K562 (cell line): ENCODE data around the gene SKIC3. TPM values are rescaled to one million over a fixed set of nuclear protein-coding genes. Genes with fewer than 3 reads are reported as not detected.
A peak's percentile ranks its signal among the peaks of the same experiment; 100 is the strongest.

Source experiments
- ATF3 ChIP-seq, 2 experiments: fragments of 450-650 bp in 1 of 2; sonication (generic) in 1 of 2; formaldehyde crosslinking in 1 of 2; IDR thresholded peaks in 1 of 2; conservative IDR thresholded peaks in 1 of 2; 2 replicates each; pipeline versions ENCODE4 v1.6.1 to v1.8.1; 2016 to 2023; ENCODE audit warnings: mild to moderate bottlenecking in 2 of 2, moderate library complexity in 2 of 2, inconsistent platforms in 1 of 2, missing genetic modification reagents in 1 of 2
- ATF4 ChIP-seq: fragments of 450-650 bp; formaldehyde crosslinking; IDR thresholded peaks from 2 replicates; pipeline ENCODE4 v1.4.0; 2022; ENCODE audit warnings: mild to moderate bottlenecking, moderate library complexity
- ATF7 ChIP-seq: fragments of 450-650 bp; IDR thresholded peaks from 2 replicates; pipeline ENCODE4 v1.7.1; 2014; ENCODE audit warnings: mild to moderate bottlenecking, moderate library complexity
- BRF1 ChIP-seq: IDR thresholded peaks from 3 replicates; pipeline ENCODE4 v1.6.1; 2011; ENCODE audit warnings: borderline replicate concordance, mild to moderate bottlenecking; ENCODE audit not compliant: insufficient read length; ENCODE audit errors: extremely low read depth
- CTCF ChIP-seq, 3 experiments: IDR thresholded peaks in 2 of 3; conservative IDR thresholded peaks in 1 of 3; 2 replicates each; pipeline ENCODE4 v1.5.1; 2011 to 2012; ENCODE audit warnings: low read length in 3 of 3, mild to moderate bottlenecking in 3 of 3, control low read depth in 2 of 3, improper control_type of control experiment in 1 of 3, inconsistent platforms in 1 of 3, low read depth in 1 of 3, mixed read lengths in 1 of 3, moderate library complexity in 1 of 3; ENCODE audit not compliant: insufficient read depth in 2 of 3
- E2F3 ChIP-seq: fragments of 250-450 bp; sonication (Bioruptor Pico); IDR thresholded peaks from 2 replicates; pipeline ENCODE4 v1.4.0; 2020; ENCODE audit warnings: mild to moderate bottlenecking
- ETV5 ChIP-seq: sonication (generic); formaldehyde crosslinking; IDR thresholded peaks from 2 replicates; pipeline ENCODE4 v1.4.0; 2020; ENCODE audit warnings: low read depth, mild to moderate bottlenecking, missing genetic modification reagents
- FOSL1 ChIP-seq: fragments of 200-800 bp; sonication (Bioruptor generic); conservative IDR thresholded peaks from 2 replicates; pipeline ENCODE4 v1.6.1; 2016; ENCODE audit warnings: missing genetic modification characterization, missing compliant biosample characterization
- GABPA ChIP-seq: fragments of 200-800 bp; sonication (Bioruptor generic); conservative IDR thresholded peaks from 2 replicates; pipeline ENCODE4 v1.6.1; 2016; ENCODE audit warnings: low read depth, missing genetic modification characterization, missing compliant biosample characterization
- MNT ChIP-seq, 2 experiments: fragments of 450-650 bp; conservative IDR thresholded peaks; 2 replicates each; pipeline ENCODE4 v1.6.1; 2017; ENCODE audit warnings: mild to moderate bottlenecking in 2 of 2, moderate library complexity in 2 of 2
- MTA3 ChIP-seq: fragments of 450-650 bp; formaldehyde crosslinking; IDR thresholded peaks from 2 replicates; pipeline ENCODE4 v1.6.1; 2017; ENCODE audit warnings: mild to moderate bottlenecking, borderline replicate concordance
- NR3C1 ChIP-seq: sonication (generic); formaldehyde crosslinking; IDR thresholded peaks from 2 replicates; pipeline ENCODE4 v1.8.1; 2022; ENCODE audit warnings: missing genetic modification reagents
- SMAD3 ChIP-seq: fragments of 450-650 bp; formaldehyde crosslinking; conservative IDR thresholded peaks from 2 replicates; pipeline ENCODE4 v1.4.0; 2020; ENCODE audit warnings: mild to moderate bottlenecking
- TBL1XR1 ChIP-seq, 2 experiments: IDR thresholded peaks; 2 replicates each; pipeline ENCODE4 v1.6.1; 2012; ENCODE audit warnings: improper control_type of control experiment in 2 of 2, low read length in 2 of 2, mild to moderate bottlenecking in 1 of 2
- TCF3 ChIP-seq: sonication (generic); formaldehyde crosslinking; IDR thresholded peaks from 2 replicates; pipeline ENCODE4 v1.4.0; 2020; ENCODE audit warnings: mild to moderate bottlenecking, missing genetic modification reagents
- ZFX ChIP-seq: sonication (generic); formaldehyde crosslinking; IDR thresholded peaks from 2 replicates; pipeline ENCODE4 v1.8.0; 2022; ENCODE audit warnings: mild to moderate bottlenecking, missing genetic modification reagents, moderate library complexity
- ZKSCAN1 ChIP-seq: fragments of 150-350 bp; IDR thresholded peaks from 2 replicates; pipeline ENCODE4 v1.6.1; 2016; ENCODE audit warnings: low read depth, low read length
- ZNF311 ChIP-seq: fragments of 250-450 bp; sonication (Bioruptor Pico); IDR thresholded peaks from 2 replicates; pipeline ENCODE4 v1.4.0; 2020; ENCODE audit warnings: mild to moderate bottlenecking, moderate library complexity
- ZNF740 ChIP-seq, 3 experiments: fragments of 200-800 bp in 1 of 3; sonication (Bioruptor generic) in 1 of 3; sonication (generic) in 1 of 3; formaldehyde crosslinking in 1 of 3; IDR thresholded peaks; 2 replicates each; pipeline versions ENCODE4 v1.6.1 to v1.8.0; 2016 to 2022; ENCODE audit warnings: mild to moderate bottlenecking in 2 of 3, missing compliant biosample characterization in 2 of 3, missing genetic modification characterization in 2 of 3, missing genetic modification reagents in 1 of 3
- polyA plus RNA-seq, 8 experiments: library from polyadenylated mRNA; depleted of rRNA in 4 of 8; stranded (reverse) in 5 of 8; unstranded in 3 of 8; fragments of >200 nt; fragmentation: Nextera tagmentation in 2 of 8; fragmentation: Illumina TruSeq in 1 of 8; extraction: Ambion mirVana in 2 of 8; extraction: Trizol in 1 of 8; gene quantifications; 2 replicates each; pipeline versions ENCODE4 v1.2.1 to v1.2.3, GENCODE V29; 2011 to 2014; ENCODE audit warnings: inconsistent platforms in 1 of 8, missing spikeins in 1 of 8
- total RNA-seq, 7 experiments: library from RNA; depleted of rRNA in 6 of 7; stranded (reverse); fragments of >200 nt in 6 of 7; fragmentation: Illumina TruSeq in 2 of 7; extraction: Trizol in 2 of 7; gene quantifications; 2 replicates each; pipeline versions ENCODE4 v1.2.1 to v1.2.3, GENCODE V29; 2011 to 2021; ENCODE audit warnings: low replicate concordance in 1 of 7

The SKIC3 gene
- total and polyA plus RNA-seq, 9 of the 15 experiments (the other 6 are each of a cell fraction or from before 2014, with no cell fraction given), result 30.7 to 72.4 (median 44.1) TPM

- peak; percentile 23 to 49 (median 31) for TF ChIP-seq CTCF (IDR thresholded peaks at IDR 0.05 in 2 of 3, conservative IDR thresholded peaks at IDR 0.05 in 1 of 3; ENCODE audit: insufficient read depth in 2 of 3, low read depth in 1 of 3, low read length in 3 of 3)
- TF ChIP-seq ZKSCAN1, result 0 out of 2 replicates have a peak, but pooled peaks have one; percentile 23
- TF ChIP-seq SMAD3 (CRISPR knock-in tag), result 0 out of 2 replicates have a peak, but pooled peaks have one; percentile 47
- 0 out of 2 replicates have a peak, but pooled peaks have one; percentile 52 for TF ChIP-seq ZNF740 (CRISPR knock-in tag; IDR thresholded peaks at IDR 0.05)
- TF ChIP-seq ZNF740 (tag; IDR thresholded peaks at IDR 0.05), result no peak
- no peak for TF ChIP-seq BRF1
- TF ChIP-seq ATF4 (CRISPR knock-in tag), result no peak
- peak; percentile 9; the same call in 1 of the 2 replicates for TF ChIP-seq ETV5 (CRISPR knock-in tag)
- peak; percentile 44; the same call in 1 of the 2 replicates for TF ChIP-seq FOSL1 (tag)
- TF ChIP-seq MTA3, result peak; percentile 55; the same call in 1 of the 2 replicates
- 0 out of 2 replicates have a peak, but pooled peaks have one; percentile 55 for TF ChIP-seq E2F3 (CRISPR knock-in tag)
- 0 out of 2 replicates have a peak, but pooled peaks have one; percentile 2 for TF ChIP-seq TCF3 (CRISPR knock-in tag)
- TF ChIP-seq ATF7, result peak; percentile 67
- TF ChIP-seq NR3C1, result no peak
- TF ChIP-seq ZNF311, result no peak
- TF ChIP-seq ZFX (CRISPR knock-in tag), result peak; percentile 70; the same call in 1 of the 2 replicates
- peak; percentile 60 for TF ChIP-seq GABPA (tag)
- peak; percentile 89 to 92 for TF ChIP-seq MNT (conservative IDR thresholded peaks at IDR 0.05)
- no peak; a peak in 1 of 4 replicates for TF ChIP-seq TBL1XR1 (IDR thresholded peaks at IDR 0.05; ENCODE audit: low read length in 2 of 2)
- 0 out of 2 replicates have a peak, but pooled peaks have one; percentile 27 for TF ChIP-seq ATF3 (IDR thresholded peaks at IDR 0.05)
- peak; percentile 42 for TF ChIP-seq ATF3 (CRISPR knock-in tag; conservative IDR thresholded peaks at IDR 0.05)
These were observed at the start of gene SKIC3, which contains the start of gene ARSK (continued) for GRCh38 chr5:95554647-95555548.
